H1 (cell line): ENCODE measurements around the gene SMNDC1. TPM values are rescaled to one million over a fixed set of nuclear protein-coding genes. Genes with fewer than 3 reads are reported as not detected.

Source experiments
- CTCF ChIA-PET: fragments of 300-600 bp; sonication (Branson Sonifier 250); formaldehyde crosslinking; loops from one replicate; lab custom pipeline; 2021; ENCODE audit not compliant: partially characterized antibody; lab: Charles Lee
- POLR2A ChIA-PET: fragments of 300-600 bp; sonication (Branson Sonifier 250); formaldehyde crosslinking; loops from one replicate; lab custom pipeline; 2021; ENCODE audit warnings: inconsistent platforms; ENCODE audit not compliant: partially characterized antibody; lab: Charles Lee
- DNase-seq, 2 experiments: peaks; one replicate each; pipeline versions ENCODE4 v3.0.0 to v3.0.0-alpha.2; 2010 to 2022; ENCODE audit warnings: low spot score in 2 of 2, low read depth in 1 of 2, mixed read lengths in 1 of 2
- FAIRE-seq: peaks from 2 replicates; lab custom pipeline; 2011; peaks lifted over from hg19 to GRCh38; lab: Jason Lieb, UNC
- H2AFZ ChIP-seq: 2 replicates; pipeline ENCODE4 v1.8.1; 2012; ENCODE audit warnings: low read length, inconsistent platforms
- H2AK5ac ChIP-seq: 2 replicates; pipeline ENCODE4 v1.6.1; 2013; ENCODE audit warnings: low read depth, low read length
- H2BK120ac ChIP-seq: replicated peaks from 2 replicates; pipeline ENCODE3; 2013; ENCODE audit warnings: low read depth, low read length, inconsistent platforms
- H2BK12ac ChIP-seq: 2 replicates; pipeline ENCODE4 v1.6.1; 2013; ENCODE audit warnings: low read depth, low read length
- H2BK15ac ChIP-seq: 2 replicates; pipeline ENCODE4 v1.6.1; 2013; ENCODE audit warnings: low read length
- H2BK20ac ChIP-seq: 2 replicates; pipeline ENCODE4 v1.6.1; 2013; ENCODE audit warnings: low read length
- H2BK5ac ChIP-seq: 2 replicates; pipeline ENCODE4 v1.6.1; 2013; ENCODE audit warnings: low read depth, low read length
- H3K14ac ChIP-seq: 2 replicates; pipeline ENCODE4 v1.6.1; 2013; ENCODE audit warnings: inconsistent platforms; ENCODE audit not compliant: insufficient read length
- H3K18ac ChIP-seq: 2 replicates; pipeline ENCODE4 v1.6.1; 2013; ENCODE audit warnings: low read length; ENCODE audit errors: extremely low read depth
- H3K23ac ChIP-seq: 2 replicates; pipeline ENCODE4 v1.6.1; 2013; ENCODE audit warnings: inconsistent platforms; ENCODE audit not compliant: insufficient read length
- H3K23me2 ChIP-seq: 2 replicates; pipeline ENCODE4 v1.6.1; 2013; ENCODE audit warnings: low read depth, low read length
- H3K27ac ChIP-seq: 2 replicates; pipeline ENCODE4 v1.6.1; 2011; ENCODE audit warnings: low read depth, low read length, inconsistent platforms
- H3K27me3 ChIP-seq, 4 experiments: replicated peaks in 1 of 4; 1 replicate in 1 of 4; 2 replicates in 3 of 4; pipeline versions ENCODE4 v1.6.1 to v1.8.1; 2011 to 2013; ENCODE audit warnings: low read length in 3 of 4, mild to moderate bottlenecking in 3 of 4, inconsistent platforms in 2 of 4, mixed read lengths in 2 of 4, moderate library complexity in 1 of 4; ENCODE audit not compliant: control insufficient read depth in 3 of 4, insufficient read depth in 3 of 4; ENCODE audit errors: extremely low read depth in 1 of 4
- H3K36me3 ChIP-seq, 4 experiments: 2 replicates each; pipeline versions ENCODE4 v1.6.1 to v1.8.1; 2011 to 2013; ENCODE audit warnings: mild to moderate bottlenecking in 4 of 4, low read length in 3 of 4, moderate library complexity in 2 of 4, control low read depth in 1 of 4, inconsistent platforms in 1 of 4; ENCODE audit not compliant: insufficient read depth in 4 of 4, control insufficient read depth in 2 of 4
- H3K4ac ChIP-seq: replicated peaks from 2 replicates; pipeline ENCODE3; 2013; ENCODE audit warnings: low read length, low read depth, mixed read lengths, inconsistent platforms; ENCODE audit not compliant: insufficient read length
- H3K4me1 ChIP-seq, 4 experiments: replicated peaks in 1 of 4; 1 replicate in 1 of 4; 2 replicates in 3 of 4; pipeline versions ENCODE4 v1.6.1 to v1.8.1; 2011 to 2013; ENCODE audit warnings: low read length in 3 of 4, inconsistent platforms in 2 of 4, mixed read lengths in 1 of 4; ENCODE audit not compliant: insufficient read depth in 4 of 4, control insufficient read depth in 3 of 4
- H3K4me2 ChIP-seq, 2 experiments: 2 replicates each; pipeline versions ENCODE4 v1.6.1 to v1.8.1; 2011 to 2013; ENCODE audit warnings: low read depth in 2 of 2, low read length in 2 of 2, control low read depth in 1 of 2, inconsistent platforms in 1 of 2, mild to moderate bottlenecking in 1 of 2; ENCODE audit not compliant: insufficient read depth in 1 of 2
- H3K4me3 ChIP-seq, 4 experiments: fragments of 200-600, 300-600 bp in 1 of 4; sonication (generic), shearing (Covaris generic), sonication (Bioruptor Twin) in 1 of 4; 2 replicates each; pipeline versions ENCODE4 v1.5.1 to v1.8.1; 2011 to 2016; ENCODE audit warnings: low read length in 4 of 4, low read depth in 3 of 4, control low read depth in 2 of 4, inconsistent platforms in 2 of 4, mild to moderate bottlenecking in 2 of 4, mixed read lengths in 1 of 4, moderate library complexity in 1 of 4; ENCODE audit not compliant: insufficient read depth in 2 of 4; ENCODE audit errors: extremely low read depth in 1 of 4
- H3K56ac ChIP-seq: replicated peaks from 2 replicates; pipeline ENCODE3; 2013; ENCODE audit warnings: low read depth, mild to moderate bottlenecking, mixed read lengths, low read length, inconsistent platforms; ENCODE audit not compliant: insufficient read length
- H3K79me1 ChIP-seq: 2 replicates; pipeline ENCODE4 v1.6.1; 2013; ENCODE audit warnings: low read depth, low read length, control low read depth
- H3K79me2 ChIP-seq, 2 experiments: 2 replicates each; pipeline versions ENCODE4 v1.6.1 to v1.8.1; 2012 to 2013; ENCODE audit warnings: low read length in 2 of 2, mild to moderate bottlenecking in 2 of 2, inconsistent platforms in 1 of 2; ENCODE audit not compliant: insufficient read depth in 2 of 2, control insufficient read depth in 1 of 2
- H3K9ac ChIP-seq, 4 experiments: replicated peaks in 1 of 4; 1 replicate in 1 of 4; 2 replicates in 3 of 4; pipeline versions ENCODE4 v1.6.1 to v1.8.1; 2011 to 2013; ENCODE audit warnings: low read depth in 3 of 4, low read length in 3 of 4, control low read depth in 2 of 4, mild to moderate bottlenecking in 2 of 4, moderate library complexity in 2 of 4, inconsistent platforms in 1 of 4; ENCODE audit errors: extremely low read depth in 1 of 4
- H3K9me3 ChIP-seq, 2 experiments: 2 replicates each; pipeline versions ENCODE4 v1.6.1 to v1.8.1; 2012 to 2013; ENCODE audit warnings: mild to moderate bottlenecking in 2 of 2, moderate library complexity in 2 of 2, control low read depth in 1 of 2, inconsistent platforms in 1 of 2, low read depth in 1 of 2, low read length in 1 of 2, mixed read lengths in 1 of 2; ENCODE audit not compliant: insufficient read depth in 2 of 2
- H4K20me1 ChIP-seq, 2 experiments: replicated peaks in 1 of 2; 2 replicates each; pipeline versions ENCODE3 to v1.8.1; 2011 to 2013; ENCODE audit warnings: inconsistent platforms in 2 of 2, low read length in 2 of 2, mild to moderate bottlenecking in 1 of 2; ENCODE audit not compliant: insufficient read depth in 2 of 2, control insufficient read depth in 1 of 2
- H4K5ac ChIP-seq: 2 replicates; pipeline ENCODE4 v1.6.1; 2013; ENCODE audit warnings: low read length, low read depth, mixed read lengths, inconsistent platforms; ENCODE audit not compliant: insufficient read length
- H4K8ac ChIP-seq: 2 replicates; pipeline ENCODE4 v1.8.0; 2013; ENCODE audit warnings: mild to moderate bottlenecking, moderate library complexity, low read length, inconsistent platforms; ENCODE audit not compliant: insufficient read depth; ENCODE audit errors: extremely low read depth
- H4K91ac ChIP-seq: replicated peaks from 2 replicates; pipeline ENCODE3; 2013; ENCODE audit warnings: low read length, mixed read lengths, inconsistent platforms; ENCODE audit not compliant: insufficient read length
- BCL11A ChIP-seq, 2 experiments: IDR thresholded peaks; one replicate each; pipeline ENCODE4 v1.6.1; 2011; ENCODE audit warnings: low read depth in 2 of 2, low read length in 2 of 2, mild to moderate bottlenecking in 2 of 2
- CHD2 ChIP-seq: IDR thresholded peaks from 2 replicates; pipeline ENCODE4 v1.6.1; 2012; ENCODE audit warnings: low read length, improper control_type of control experiment
- CTCF ChIP-seq, 3 experiments: IDR thresholded peaks; 1 replicate in 2 of 3; 2 replicates in 1 of 3; pipeline versions ENCODE4 v1.5.1 to v1.6.1; 2011; ENCODE audit warnings: low read length in 3 of 3, mild to moderate bottlenecking in 3 of 3, inconsistent platforms in 2 of 3, low read depth in 1 of 3, moderate library complexity in 1 of 3; ENCODE audit not compliant: insufficient read depth in 1 of 3; ENCODE audit errors: control extremely low read depth in 1 of 3
- HDAC6 ChIP-seq: IDR thresholded peaks from one replicate; pipeline ENCODE4 v1.7.1; 2012; ENCODE audit warnings: low read depth, mild to moderate bottlenecking, inconsistent platforms, low read length, moderate library complexity
- KDM1A ChIP-seq: fragments of 200-600, 300-600 bp; sonication (generic); IDR thresholded peaks from 2 replicates; pipeline ENCODE4 v1.7.1; 2016; ENCODE audit warnings: mild to moderate bottlenecking, low read length, borderline replicate concordance
- RAD21 ChIP-seq, 2 experiments: IDR thresholded peaks in 1 of 2; conservative IDR thresholded peaks in 1 of 2; 2 replicates each; pipeline ENCODE4 v1.6.1; 2011; ENCODE audit warnings: low read depth in 2 of 2, low read length in 2 of 2, improper control_type of control experiment in 1 of 2, inconsistent platforms in 1 of 2, mild to moderate bottlenecking in 1 of 2, moderate library complexity in 1 of 2
- RXRA ChIP-seq: IDR thresholded peaks from 2 replicates; pipeline ENCODE4 v1.6.1; 2011; ENCODE audit warnings: low read depth, mild to moderate bottlenecking, low read length, moderate library complexity; ENCODE audit not compliant: insufficient read depth
- SRF ChIP-seq: IDR thresholded peaks from 2 replicates; pipeline ENCODE4 v1.6.1; 2011; ENCODE audit warnings: mild to moderate bottlenecking, low read depth, low read length, moderate library complexity
- polyA plus RNA-seq, 7 experiments: library from polyadenylated mRNA; depleted of rRNA in 3 of 7; stranded (reverse) in 5 of 7; unstranded in 2 of 7; fragments of >200 nt in 5 of 7; fragments of 200-250 nt in 2 of 7; gene quantifications; 1 replicate in 5 of 7; 2 replicates in 1 of 7; 4 replicates in 1 of 7; pipeline versions ENCODE4 v1.2.1 to v1.2.3, GENCODE V29; 2011 to 2013; ENCODE audit warnings: missing spikeins in 2 of 7, mixed read lengths in 2 of 7
- total RNA-seq: library from RNA; stranded (reverse); fragmentation: NEBNext Ultra II Directional; extraction: Animal tissue kit (Norgen Biotek cat#: 25700); gene quantifications from 2 replicates; pipeline ENCODE4 v1.2.1, GENCODE V29; 2021

SMNDC1 gene
- total and polyA plus RNA-seq, 2 of the 8 experiments (the other 6 are each of a cell fraction or from before 2014, with no cell fraction given): 8.1 to 48.6 TPM

- Histone ChIP-seq H3K23ac (no peak overlapping the region), H3K56ac (no peak overlapping the region)
Observed at GRCh38 chr10:110348336-110348735, 43.6 kb upstream of the SMNDC1 start.

More at GRCh38 chr10:110348336-110348735, 43.6 kb upstream of the SMNDC1 start:
- Histone ChIP-seq H4K5ac (no peak overlapping the region), H3K27ac (no peak overlapping the region), H2BK120ac (no peak overlapping the region), H3K18ac (no peak overlapping the region), H4K8ac (no peak overlapping the region), H3K9ac (no peak overlapping the region), H3K4me1 (peaks cover 2 to 7% (median 5%) of the 10 kb centered on the region in 4 experiments; a peak in 6 of 7 replicates), H4K91ac (no peak overlapping the region), H4K20me1 (no peaks in the 10 kb centered on the region), H3K4me3 (no peak overlapping the region), H3K23me2 (no peaks in the 10 kb centered on the region), H2BK5ac (no peak overlapping the region), H3K4me2 (no peak overlapping the region), H3K36me3 (no peaks in the 10 kb centered on the region), H3K9me3 (no peaks in the 10 kb centered on the region), H2AK5ac (no peak overlapping the region), H3K4ac (no peak overlapping the region), H2BK15ac (no peak overlapping the region), H2AFZ (no peak overlapping the region), H3K27me3 (no peaks in the 10 kb centered on the region; a peak in 1 of 7 replicates), H3K14ac (no peak overlapping the region), H3K79me2 (no peaks in the 10 kb centered on the region), H2BK12ac (no peak overlapping the region), H3K79me1 (no peaks in the 10 kb centered on the region), H2BK20ac (no peak overlapping the region)
- CTCF ChIA-PET: interaction anchor here (1.2 kb wide), 1 partner anchor 198 kb away, joined by 3 read pairs; no protein-coding TSS in a partner anchor
- no peak for FAIRE-seq
- POLR2A ChIA-PET: no interaction called here
- TF ChIP-seq RXRA (no peak), CTCF (IDR thresholded peaks at IDR 0.05; ENCODE audit: control extremely low read depth in 1 of 3, insufficient read depth in 1 of 3, low read depth in 1 of 3, low read length in 3 of 3) (no peak), HDAC6 (no peak), CHD2 (no peak), KDM1A (no peak), SRF (no peak), BCL11A (IDR thresholded peaks at IDR 0.05; ENCODE audit: low read depth in 2 of 2, low read length in 2 of 2) (no peak), RAD21 (IDR thresholded peaks at IDR 0.05 in 1 of 2, conservative IDR thresholded peaks at IDR 0.05 in 1 of 2; ENCODE audit: low read depth in 2 of 2, low read length in 2 of 2) (no peak)
- no peak for DNase-seq
